Skeletal muscle satellite cell (primary cell): Measurements from ENCODE around the gene TBCD.
"Not testable (repeated sequence)": the region's sequence is repeated elsewhere in the genome, so short reads cannot be mapped to it uniquely, and the experiment has no call there.

Experiments
- H3K27me3 ChIP-seq: 2 replicates; pipeline ENCODE4 v1.7.0; 2013; ENCODE audit warnings: low read length; ENCODE audit not compliant: control insufficient read depth, insufficient read depth
- H3K36me3 ChIP-seq: 2 replicates; pipeline ENCODE4 v1.7.0; 2013; ENCODE audit warnings: mild to moderate bottlenecking, control low read depth, low read length; ENCODE audit not compliant: insufficient read depth
- H3K4me1 ChIP-seq: 2 replicates; pipeline ENCODE4 v1.7.0; 2013; ENCODE audit warnings: low read length; ENCODE audit not compliant: control insufficient read depth, insufficient read depth
- H3K4me2 ChIP-seq: 2 replicates; pipeline ENCODE4 v1.7.0; 2013; ENCODE audit warnings: mild to moderate bottlenecking, low read length
- H3K4me3 ChIP-seq: 2 replicates; pipeline ENCODE4 v1.7.0; 2013; ENCODE audit warnings: low read length
- H3K9ac ChIP-seq: 2 replicates; pipeline ENCODE4 v1.7.0; 2013; ENCODE audit warnings: mild to moderate bottlenecking, low read depth, low read length, moderate library complexity
- H3K9me3 ChIP-seq: replicated peaks from 2 replicates; pipeline ENCODE4 v1.7.0; 2013; ENCODE audit warnings: mild to moderate bottlenecking, control low read depth, low read length

The TBCD gene

DNA sequence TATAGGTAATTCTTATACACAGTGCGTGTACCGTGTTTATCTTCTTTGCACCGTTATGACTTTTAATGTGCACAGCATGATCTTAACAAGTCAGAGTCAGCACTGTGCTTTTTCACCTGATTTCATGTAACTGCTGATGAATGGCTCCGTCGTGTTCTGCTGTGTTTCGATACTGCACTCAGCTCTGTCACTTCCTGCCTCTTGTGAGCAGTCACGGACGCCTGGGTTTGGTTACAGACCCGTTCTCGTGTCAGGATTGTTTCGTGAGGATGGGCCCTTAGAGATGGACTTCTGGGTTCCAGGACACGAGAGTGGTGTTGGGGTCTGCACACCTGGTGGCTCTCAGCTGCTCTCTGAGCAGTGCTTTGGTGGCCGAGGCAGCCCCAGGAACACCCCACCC, 24.6 kb downstream of the TBCD start:
- no peaks in the 10 kb centered on the region for H3K9me3 ChIP-seq
- peaks cover 13% of the 10 kb centered on the region for H3K4me1 ChIP-seq
- H3K27me3 ChIP-seq = no peaks in the 10 kb centered on the region
- H3K4me3 ChIP-seq = no peak overlapping the region
- H3K9ac ChIP-seq = no peak overlapping the region
- H3K36me3 ChIP-seq = no peaks in the 10 kb centered on the region
- H3K4me2 ChIP-seq = no peak overlapping the region

DNA sequence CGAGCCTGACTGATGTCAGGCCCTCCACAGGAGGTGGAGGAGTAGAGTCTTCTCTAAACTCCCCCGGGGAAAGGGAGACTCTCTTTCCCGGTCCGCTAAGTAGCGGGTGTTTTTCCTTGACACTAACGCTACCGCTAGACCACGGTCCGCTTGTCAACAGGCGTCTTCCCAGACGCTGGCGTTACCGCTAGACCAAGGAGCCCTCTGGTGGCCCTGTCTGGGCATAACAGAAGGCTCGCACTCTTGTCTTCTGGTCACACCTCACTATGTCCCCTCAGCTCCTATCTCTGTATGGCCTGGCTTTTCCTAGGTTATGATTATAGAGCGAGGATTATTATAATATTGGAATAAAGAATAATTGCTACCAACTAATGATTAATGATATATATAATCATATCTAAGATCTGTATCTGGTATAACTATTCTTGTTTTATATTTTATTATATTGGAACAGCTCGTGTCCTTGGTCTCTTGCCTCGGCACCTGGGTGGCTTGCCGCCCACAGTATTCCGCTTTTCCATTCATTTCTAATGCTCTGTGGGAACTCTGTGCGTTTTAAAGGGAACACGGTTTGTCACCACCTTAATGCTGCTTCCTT, 26.0 kb downstream of the TBCD start:
- not testable (repeated sequence) for H3K9ac ChIP-seq, H3K4me3 ChIP-seq, H3K4me2 ChIP-seq, H3K9me3 ChIP-seq, H3K27me3 ChIP-seq, H3K36me3 ChIP-seq
- H3K4me1 ChIP-seq = peaks cover 13% of the 10 kb centered on the region

DNA sequence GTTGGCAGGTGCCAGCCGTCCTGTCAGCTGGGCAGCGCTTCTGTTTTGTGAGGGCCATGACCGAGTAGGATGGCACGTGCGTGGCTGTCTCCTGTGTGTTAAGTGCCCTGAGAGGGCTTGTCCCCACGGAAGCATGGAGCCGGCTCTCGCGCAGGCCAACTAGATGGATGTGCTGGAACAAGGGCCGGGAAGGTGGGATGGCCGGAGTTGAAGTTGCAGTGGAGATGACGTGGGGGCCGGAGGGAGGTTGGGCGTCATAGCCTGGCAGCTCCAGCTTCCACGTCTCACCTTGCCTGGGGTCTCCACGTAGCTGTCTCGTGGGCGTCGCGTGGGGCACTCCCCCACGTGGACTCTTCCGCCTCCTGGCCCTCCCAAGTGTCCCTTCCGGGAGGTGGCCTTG, 27.7 kb downstream of the TBCD start:
- no peaks in the 10 kb centered on the region for H3K9me3 ChIP-seq
- peaks cover 14% of the 10 kb centered on the region for H3K36me3 ChIP-seq
- no peak overlapping the region for H3K4me3 ChIP-seq

DNA sequence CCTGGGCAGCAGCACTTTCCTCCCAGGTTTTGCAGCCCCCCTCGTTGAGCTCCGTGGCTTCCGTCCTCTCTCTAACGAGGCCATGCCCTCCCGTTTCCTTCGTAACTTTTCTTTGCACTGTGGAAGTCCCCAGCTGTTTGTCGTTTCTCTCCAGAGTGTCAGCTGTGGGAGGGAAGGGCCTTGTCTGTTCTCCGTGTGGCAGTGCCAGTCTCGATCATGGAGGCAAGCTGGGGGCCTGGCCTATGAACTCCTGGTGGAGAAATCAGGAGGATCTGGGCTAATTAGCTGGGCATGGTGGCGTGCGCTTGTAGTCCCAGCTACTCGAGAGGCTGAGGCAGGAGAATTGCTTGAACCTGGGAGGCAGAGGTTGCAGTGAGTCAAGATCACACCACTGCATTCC, 28.3 kb downstream of the TBCD start:
- Histone ChIP-seq H3K4me3 (no peak overlapping the region), H3K36me3 (peaks cover 15% of the 10 kb centered on the region), H3K4me2 (no peak overlapping the region), H3K4me1 (peaks cover 10% of the 10 kb centered on the region), H3K27me3 (no peaks in the 10 kb centered on the region), H3K9ac (no peak overlapping the region), H3K9me3 (no peaks in the 10 kb centered on the region)

More for the DNA sequence above, 27.7 kb downstream of the TBCD start:
- Histone ChIP-seq H3K9ac (no peak overlapping the region), H3K27me3 (no peaks in the 10 kb centered on the region), H3K4me2 (no peak overlapping the region), H3K4me1 (peaks cover 13% of the 10 kb centered on the region)

DNA sequence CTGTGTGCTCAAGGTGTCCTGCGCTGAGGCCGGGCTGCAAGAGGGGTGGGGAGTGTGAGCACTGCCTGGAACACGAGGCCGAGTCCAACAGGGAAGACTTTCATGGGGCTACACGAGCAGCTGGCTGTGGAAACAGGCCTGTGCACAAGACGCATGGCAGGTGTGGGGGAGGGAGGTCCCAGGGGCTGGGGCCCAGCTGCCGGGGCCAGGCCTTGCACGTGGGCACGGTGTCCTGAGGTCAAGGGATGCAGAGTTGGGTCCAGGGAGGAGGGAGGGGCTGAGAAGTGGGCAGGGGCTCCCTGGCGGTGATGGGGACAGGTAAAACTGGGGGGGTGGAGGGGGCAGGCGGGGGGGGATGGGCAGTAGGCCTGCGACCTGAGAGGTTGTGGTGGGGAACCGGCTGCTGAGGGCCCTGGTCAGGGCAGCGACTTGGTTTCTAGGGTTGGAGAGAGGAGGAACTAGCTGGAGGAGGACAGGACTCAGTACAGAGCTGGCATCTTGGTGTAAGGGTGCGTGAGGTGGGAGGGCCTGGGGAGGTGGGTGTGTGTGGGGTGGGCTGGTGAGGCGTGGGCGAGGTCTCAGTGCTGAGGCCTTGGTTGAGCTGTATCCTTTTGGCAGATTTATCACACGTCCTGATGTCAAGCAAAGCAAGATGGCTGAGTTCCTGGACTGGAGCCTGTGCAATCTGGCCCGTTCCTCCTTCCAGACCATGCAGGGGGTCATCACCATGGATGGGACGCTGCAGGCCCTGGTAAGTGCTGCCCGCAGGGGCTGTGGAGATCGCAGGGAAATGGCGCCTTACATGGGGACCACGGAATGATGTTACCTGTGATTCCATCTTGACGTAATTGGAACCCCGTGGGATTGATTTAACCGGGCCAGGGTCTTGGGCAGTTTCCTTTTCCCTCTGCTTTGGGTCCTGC, 29.4 kb downstream of the TBCD start:
- Histone ChIP-seq H3K36me3 (peaks cover 19% of the 10 kb centered on the region), H3K27me3 (no peaks in the 10 kb centered on the region), H3K9me3 (no peaks in the 10 kb centered on the region), H3K9ac (peak overlapping the region; percentile 26), H3K4me2 (no peak overlapping the region), H3K4me1 (peaks cover 14% of the 10 kb centered on the region), H3K4me3 (no peak overlapping the region)

DNA sequence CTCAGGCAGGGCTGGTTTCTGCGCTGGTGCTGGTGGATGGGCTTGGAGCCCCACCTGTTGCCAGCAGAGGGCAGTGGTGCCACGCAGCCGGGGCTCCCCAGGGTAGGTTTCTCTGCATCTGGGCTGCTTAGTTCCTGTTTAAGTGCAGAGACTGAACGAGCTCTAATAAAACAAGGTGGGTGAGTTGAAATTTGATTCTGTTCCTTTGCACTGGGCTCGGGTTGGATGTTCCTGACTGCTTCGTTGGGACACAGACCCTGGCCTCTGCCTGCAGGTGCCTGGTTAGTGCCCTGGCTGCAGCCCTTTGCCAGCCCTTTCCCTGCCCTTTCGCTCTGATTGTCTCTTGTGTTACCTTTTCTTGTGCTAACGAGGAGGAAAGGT, 30.0 kb downstream of the TBCD start:
- Histone ChIP-seq H3K4me1 (peaks cover 18% of the 10 kb centered on the region), H3K9ac (no peak overlapping the region), H3K4me2 (no peak overlapping the region), H3K9me3 (no peaks in the 10 kb centered on the region), H3K4me3 (no peak overlapping the region), H3K36me3 (peaks cover 19% of the 10 kb centered on the region), H3K27me3 (no peaks in the 10 kb centered on the region)

DNA sequence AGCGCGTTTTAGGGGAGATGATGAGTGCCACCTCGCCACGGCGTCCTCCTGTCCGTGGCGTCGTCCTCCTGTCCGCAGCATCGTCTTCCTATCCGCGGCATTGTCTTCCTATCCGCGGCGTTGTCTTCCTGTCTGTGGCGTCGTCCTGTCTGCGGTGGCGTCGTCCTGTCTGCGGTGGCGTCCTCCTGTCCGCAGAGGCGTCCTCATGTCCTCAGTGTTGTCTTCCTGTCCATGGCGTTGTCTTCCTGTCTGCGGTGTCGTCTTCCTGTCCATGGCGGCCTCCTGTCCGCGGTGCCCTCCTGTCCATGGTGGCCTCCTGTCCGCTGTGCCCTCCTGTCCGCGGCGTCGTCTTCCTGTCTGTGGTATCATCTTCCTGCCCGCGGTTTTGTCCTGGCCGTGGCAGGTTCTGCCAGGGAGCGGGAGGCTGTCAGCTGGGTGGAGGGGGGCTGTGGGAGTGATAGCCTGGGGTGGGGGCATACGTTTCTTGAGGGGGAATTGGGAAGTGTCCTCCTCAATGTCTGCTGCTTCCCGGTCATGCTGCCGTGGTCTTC, 30.9 kb downstream of the TBCD start:
- Histone ChIP-seq H3K4me2 (no peak overlapping the region), H3K36me3 (peaks cover 19% of the 10 kb centered on the region), H3K4me1 (peaks cover 22% of the 10 kb centered on the region), H3K27me3 (no peaks in the 10 kb centered on the region), H3K4me3 (no peak overlapping the region), H3K9ac (no peak overlapping the region), H3K9me3 (no peaks in the 10 kb centered on the region)

DNA sequence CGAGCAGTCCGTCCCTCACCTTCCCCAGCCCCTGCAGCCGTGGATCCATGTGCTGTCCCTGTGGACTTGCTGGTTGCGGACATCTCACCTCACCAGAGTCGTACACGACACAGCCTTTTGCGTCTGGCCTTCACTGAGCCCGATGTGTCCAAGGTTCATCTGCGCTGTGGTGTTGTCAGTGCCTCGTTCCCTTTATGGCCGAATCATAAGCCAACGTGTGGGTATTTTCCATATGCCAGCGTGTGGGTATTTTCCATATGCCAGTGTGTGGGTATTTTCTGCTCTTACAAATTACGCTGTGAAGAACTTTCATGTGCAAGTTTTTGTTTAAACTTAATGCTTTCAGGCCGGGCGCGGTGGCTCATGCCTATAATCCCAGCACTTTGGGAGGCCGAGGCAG, 31.6 kb downstream of the TBCD start:
- Histone ChIP-seq H3K27me3 (no peaks in the 10 kb centered on the region), H3K4me3 (no peak overlapping the region), H3K4me2 (no peak overlapping the region), H3K9me3 (no peaks in the 10 kb centered on the region), H3K4me1 (peaks cover 22% of the 10 kb centered on the region), H3K36me3 (peaks cover 19% of the 10 kb centered on the region), H3K9ac (no peak overlapping the region)

DNA sequence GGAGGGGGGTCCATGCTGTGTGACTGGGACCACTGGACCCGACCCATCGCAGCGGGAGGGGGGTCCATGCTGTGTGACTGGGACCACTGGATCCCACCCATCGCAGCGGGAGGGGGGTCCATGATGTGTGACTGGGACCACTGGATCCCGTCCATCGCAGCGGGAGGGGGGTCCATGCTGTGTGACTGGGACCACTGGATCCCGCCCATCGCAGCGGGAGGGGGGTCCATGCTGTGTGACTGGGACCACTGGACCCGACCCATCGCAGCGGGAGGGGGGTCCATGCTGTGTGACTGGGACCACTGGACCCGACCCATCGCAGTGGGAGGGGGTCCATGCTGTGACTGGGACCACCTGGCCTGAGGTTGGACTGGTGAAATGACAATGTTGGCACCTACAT, 33.7 kb downstream of the TBCD start:
- H3K36me3 ChIP-seq = peaks cover 19% of the 10 kb centered on the region
- H3K4me2 ChIP-seq, H3K27me3 ChIP-seq, H3K9me3 ChIP-seq, H3K4me3 ChIP-seq, H3K9ac ChIP-seq: not testable (repeated sequence)
- peaks cover 18% of the 10 kb centered on the region for H3K4me1 ChIP-seq

DNA sequence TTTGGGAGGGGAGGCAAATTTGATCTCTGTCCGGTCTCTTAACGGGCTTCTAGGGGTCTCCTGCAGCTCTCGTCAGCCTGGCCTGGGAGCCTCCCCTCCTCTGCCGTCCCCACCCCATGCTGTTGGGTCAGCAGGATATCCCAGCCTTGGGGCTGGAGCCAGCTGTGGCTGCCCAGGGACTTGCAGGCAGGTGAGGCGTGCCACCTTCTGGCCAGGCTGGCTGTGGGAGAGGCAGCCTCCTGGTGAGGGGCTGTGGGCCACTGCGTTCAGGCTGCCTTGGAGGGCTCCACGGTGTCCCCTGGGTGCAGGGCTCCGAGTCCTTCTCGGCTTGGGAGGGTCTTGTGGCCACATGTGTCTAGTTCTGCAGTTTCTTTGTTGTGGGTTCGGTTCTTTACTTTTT, 34.6 kb downstream of the TBCD start:
- H3K4me3 ChIP-seq = no peak overlapping the region
- peaks cover 19% of the 10 kb centered on the region for H3K36me3 ChIP-seq
- H3K4me2 ChIP-seq = no peak overlapping the region
- H3K27me3 ChIP-seq = no peaks in the 10 kb centered on the region
- peak overlapping the region; percentile 37 for H3K9ac ChIP-seq
- H3K9me3 ChIP-seq = no peaks in the 10 kb centered on the region
- peaks cover 20% of the 10 kb centered on the region for H3K4me1 ChIP-seq

DNA sequence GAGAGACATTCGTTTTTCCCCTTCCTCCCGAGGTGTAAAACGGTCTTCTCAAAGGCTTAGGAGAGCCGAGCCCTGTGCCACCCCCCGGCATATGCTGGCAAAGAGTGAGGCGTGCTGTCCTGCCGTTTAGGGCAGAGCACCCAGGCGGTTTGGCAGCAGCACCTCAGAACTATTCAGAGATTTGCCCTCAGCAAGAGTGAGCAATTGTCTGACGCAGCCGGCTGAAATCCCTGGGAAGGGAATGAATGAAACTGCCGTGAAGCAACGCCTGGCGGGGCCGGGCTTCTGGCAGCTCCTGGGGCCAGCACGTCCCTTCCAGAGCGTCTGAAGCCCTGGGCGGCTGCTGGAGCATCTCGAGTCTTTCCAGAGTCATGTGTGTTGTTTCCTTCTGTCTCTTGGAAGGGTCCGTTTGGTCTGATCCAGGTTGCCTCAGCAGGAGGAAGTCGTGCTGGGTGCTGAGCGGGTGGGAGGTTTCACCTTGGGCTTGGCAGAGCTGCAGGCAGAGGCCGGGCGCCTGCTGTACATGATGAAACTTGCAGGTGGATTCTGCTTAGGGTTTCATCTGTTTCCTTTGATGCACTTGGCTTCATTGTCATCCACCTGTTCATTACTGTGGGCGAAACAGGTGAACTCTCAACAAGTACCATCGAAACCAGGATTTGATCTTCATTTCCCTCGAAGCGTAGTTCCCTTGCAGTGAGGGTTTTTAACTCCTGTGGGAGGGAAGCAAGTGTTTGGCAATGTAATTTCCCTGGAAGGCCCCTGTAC, 35.4 kb downstream of the TBCD start:
- H3K36me3 ChIP-seq = peaks cover 19% of the 10 kb centered on the region
- H3K9ac ChIP-seq = peak overlapping the region; percentile 53
- no peak overlapping the region for H3K4me3 ChIP-seq

More for the DNA sequence above, 35.4 kb downstream of the TBCD start:
- H3K4me2 ChIP-seq = peak overlapping the region; percentile 32
- H3K4me1 ChIP-seq = peaks cover 25% of the 10 kb centered on the region
- H3K9me3 ChIP-seq = no peaks in the 10 kb centered on the region
- H3K27me3 ChIP-seq = no peaks in the 10 kb centered on the region
